GM12801 (cell line): ENCODE results near the gene AGXT.

ENCODE experiments used
- TF ChIP-seq, protein P1 (sequence below): IDR thresholded peaks from one replicate; pipeline ENCODE4 v1.5.1; 2011; ENCODE audit warnings: control low read depth; ENCODE audit not compliant: insufficient read length; ENCODE audit errors: extremely low read depth

AGXT gene

DNA sequence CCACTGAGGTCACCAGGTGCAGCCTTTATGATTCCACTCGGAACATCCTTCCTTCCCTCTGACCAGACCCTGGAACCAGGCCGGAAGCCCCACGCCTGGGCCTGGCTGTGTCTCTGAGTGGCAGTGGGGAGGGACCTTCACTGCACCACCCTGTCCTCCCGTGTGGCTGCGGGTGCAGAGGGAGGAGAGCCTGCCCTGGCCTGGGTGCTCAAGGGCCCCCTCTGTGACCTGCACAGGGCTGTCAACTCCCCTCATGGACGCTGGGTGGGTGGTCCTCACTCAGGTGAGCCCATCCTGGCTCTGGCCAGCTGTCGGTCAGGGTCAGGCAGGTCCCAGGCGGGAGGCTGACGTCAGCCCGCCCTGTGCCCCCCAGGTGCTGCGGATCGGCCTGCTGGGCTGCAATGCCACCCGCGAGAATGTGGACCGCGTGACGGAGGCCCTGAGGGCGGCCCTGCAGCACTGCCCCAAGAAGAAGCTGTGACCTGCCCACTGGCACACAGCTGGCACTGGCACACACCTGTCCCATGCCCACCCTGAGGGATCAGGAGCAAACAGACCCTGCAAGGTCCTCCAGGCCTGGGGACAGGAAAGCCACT, 9.8 kb downstream of the AGXT start:
- TF ChIP-seq, protein P1, sequence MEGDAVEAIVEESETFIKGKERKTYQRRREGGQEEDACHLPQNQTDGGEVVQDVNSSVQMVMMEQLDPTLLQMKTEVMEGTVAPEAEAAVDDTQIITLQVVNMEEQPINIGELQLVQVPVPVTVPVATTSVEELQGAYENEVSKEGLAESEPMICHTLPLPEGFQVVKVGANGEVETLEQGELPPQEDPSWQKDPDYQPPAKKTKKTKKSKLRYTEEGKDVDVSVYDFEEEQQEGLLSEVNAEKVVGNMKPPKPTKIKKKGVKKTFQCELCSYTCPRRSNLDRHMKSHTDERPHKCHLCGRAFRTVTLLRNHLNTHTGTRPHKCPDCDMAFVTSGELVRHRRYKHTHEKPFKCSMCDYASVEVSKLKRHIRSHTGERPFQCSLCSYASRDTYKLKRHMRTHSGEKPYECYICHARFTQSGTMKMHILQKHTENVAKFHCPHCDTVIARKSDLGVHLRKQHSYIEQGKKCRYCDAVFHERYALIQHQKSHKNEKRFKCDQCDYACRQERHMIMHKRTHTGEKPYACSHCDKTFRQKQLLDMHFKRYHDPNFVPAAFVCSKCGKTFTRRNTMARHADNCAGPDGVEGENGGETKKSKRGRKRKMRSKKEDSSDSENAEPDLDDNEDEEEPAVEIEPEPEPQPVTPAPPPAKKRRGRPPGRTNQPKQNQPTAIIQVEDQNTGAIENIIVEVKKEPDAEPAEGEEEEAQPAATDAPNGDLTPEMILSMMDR, result no peak

DNA sequence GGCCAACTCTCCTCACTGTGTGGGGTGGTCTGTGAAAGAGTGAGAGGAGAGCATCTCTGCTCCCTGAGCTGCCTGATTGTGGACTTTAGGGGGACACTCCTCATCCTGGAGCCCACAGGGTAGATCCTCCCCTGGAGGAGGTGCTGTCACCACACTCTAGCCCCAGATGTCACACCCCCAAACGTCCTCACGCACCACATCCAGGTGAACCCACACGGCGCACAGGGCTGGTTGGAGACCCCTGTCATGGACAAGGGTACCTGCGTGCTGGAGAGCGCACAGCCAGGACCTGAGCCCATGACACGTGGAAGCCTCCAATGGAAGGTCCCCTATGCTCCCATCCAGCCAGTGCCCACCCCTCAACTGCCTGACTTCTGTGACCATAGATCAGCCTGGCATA, 10.5 kb downstream of the AGXT start:
- TF ChIP-seq, protein P1, result no peak

DNA sequence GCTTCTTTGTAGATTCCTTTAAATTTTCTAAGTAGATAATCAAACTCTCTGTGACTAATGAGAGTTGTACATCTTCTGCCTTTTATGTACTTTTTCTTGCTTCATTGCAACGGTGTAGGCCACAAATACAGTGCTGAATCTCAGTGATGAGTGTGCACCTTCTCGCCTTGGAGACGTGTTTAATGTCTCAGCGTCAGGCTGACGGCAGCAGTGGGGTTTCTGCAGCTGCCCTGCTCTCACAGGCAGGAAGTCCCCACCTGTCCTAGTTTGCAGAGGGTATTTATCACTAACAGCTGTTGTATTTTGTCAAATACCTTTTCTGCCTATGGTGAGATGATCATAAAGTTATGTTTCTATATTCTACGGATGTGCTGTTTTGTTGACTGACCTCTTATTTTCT, 13.3 kb downstream of the AGXT start:
- TF ChIP-seq, protein P1, result no peak

DNA sequence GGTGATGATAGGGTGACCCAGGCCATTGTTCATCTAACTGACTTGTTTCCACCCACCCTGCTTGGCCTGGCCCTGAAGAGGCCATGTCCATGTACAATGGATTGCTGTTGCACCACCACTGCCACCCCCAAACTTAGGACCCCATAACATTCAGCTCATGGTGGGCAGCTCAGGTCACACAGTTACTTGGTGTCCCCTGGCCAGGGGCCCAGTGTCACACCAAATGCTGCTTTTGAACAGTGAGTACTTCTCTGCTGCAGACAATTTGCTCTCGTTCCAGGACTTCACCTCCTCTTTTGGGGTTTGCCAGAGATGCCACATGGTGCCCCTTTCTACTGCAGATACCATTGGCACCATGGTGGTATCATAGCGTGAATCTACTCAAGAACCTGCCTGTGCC, 15.6 kb downstream of the AGXT start:
- TF ChIP-seq, protein P1, result no peak

DNA sequence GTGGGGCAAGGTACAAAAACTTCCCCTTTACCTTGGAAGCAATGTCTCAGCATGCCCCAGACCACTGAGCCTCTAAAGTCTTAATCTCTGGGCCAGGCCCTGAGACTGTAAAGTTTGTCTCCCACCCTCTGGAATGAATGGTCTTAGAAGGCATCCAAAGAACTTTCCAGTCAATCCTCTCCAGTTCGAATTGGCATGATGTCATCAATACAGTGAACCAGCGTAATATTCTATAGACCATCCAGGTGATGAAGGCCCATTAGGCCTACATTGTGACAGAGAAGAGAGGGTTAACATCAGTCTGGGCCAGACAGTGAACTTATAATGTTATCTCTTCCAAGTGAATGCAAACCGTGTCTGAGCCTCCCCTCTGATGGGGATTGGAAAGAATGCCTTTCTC, 16.1 kb downstream of the AGXT start:
- TF ChIP-seq, protein P1, result no peak

DNA sequence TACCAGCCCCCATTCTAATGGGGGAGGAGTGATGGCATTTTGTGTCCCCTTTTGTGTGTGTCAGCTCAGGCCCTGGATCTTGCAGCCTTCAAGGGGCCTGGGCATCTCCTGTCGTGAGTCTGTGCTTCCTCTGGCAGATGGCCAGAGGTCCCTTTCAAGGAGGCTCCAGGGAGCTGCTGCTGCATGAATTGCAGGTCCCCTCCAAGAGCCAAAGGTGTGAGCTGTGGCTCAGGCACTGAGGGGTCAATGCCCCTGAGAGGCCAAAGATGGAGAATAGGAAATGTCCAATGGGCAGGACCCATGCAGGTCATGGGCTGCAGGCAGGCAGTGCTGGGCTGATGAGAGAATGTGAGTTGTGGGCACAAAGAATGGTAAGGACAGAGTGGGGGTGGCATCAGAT, 16.9 kb downstream of the AGXT start:
- TF ChIP-seq, protein P1, result no peak

DNA sequence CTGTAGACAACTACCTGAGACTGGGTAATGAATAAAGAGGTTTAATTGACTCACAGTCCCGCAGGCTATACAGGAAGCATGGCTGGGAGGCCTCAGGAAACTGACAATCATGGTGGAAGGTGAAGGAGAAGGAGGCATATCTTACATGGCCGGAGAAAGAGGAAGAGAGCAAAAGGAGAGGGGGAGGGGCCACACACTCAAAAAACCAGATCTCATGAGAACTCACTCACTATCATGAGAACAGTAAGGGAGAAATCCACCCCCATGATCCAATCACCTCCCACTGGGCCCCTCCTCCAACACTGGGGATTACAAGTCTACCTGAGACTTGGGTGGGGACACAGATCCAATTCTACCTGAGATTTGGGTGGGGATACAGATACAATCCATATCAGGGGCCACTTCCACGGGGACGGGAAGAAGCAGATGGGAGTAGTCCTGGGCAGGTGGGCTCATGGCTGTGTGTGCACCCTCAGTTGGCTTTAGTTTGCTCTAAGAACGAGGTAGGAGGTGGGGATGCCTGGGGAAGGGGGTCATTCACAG, 17.5 kb downstream of the AGXT start:
- TF ChIP-seq, protein P1, result no peak
